Left renal cortex interstitium (tissue), 4 donors: ENCODE results near the gene SLC45A2. TPM values are rescaled to one million over a fixed set of nuclear protein-coding genes. Genes with fewer than 3 reads are reported as not detected.
A peak's percentile ranks its signal among the peaks of the same experiment; 100 is the strongest.

Experiments used
- DNase-seq, 4 donors: peaks; one replicate each; pipeline ENCODE4 v3.0.0-alpha.2; 2013; ENCODE audit warnings: low read depth in 4 of 4, low spot score in 2 of 4, missing footprints in 1 of 4
- polyA plus RNA-seq, 4 donors: library from polyadenylated mRNA; unstranded; fragments of 120-200 nt; gene quantifications; one replicate each; pipeline ENCODE4 v1.2.1, GENCODE V29; 2013; ENCODE audit not compliant: insufficient read length in 4 of 4

The SLC45A2 gene
- polyA plus RNA-seq, 4 donors: 0.16 to 0.96 (median 0.60) TPM

DNA sequence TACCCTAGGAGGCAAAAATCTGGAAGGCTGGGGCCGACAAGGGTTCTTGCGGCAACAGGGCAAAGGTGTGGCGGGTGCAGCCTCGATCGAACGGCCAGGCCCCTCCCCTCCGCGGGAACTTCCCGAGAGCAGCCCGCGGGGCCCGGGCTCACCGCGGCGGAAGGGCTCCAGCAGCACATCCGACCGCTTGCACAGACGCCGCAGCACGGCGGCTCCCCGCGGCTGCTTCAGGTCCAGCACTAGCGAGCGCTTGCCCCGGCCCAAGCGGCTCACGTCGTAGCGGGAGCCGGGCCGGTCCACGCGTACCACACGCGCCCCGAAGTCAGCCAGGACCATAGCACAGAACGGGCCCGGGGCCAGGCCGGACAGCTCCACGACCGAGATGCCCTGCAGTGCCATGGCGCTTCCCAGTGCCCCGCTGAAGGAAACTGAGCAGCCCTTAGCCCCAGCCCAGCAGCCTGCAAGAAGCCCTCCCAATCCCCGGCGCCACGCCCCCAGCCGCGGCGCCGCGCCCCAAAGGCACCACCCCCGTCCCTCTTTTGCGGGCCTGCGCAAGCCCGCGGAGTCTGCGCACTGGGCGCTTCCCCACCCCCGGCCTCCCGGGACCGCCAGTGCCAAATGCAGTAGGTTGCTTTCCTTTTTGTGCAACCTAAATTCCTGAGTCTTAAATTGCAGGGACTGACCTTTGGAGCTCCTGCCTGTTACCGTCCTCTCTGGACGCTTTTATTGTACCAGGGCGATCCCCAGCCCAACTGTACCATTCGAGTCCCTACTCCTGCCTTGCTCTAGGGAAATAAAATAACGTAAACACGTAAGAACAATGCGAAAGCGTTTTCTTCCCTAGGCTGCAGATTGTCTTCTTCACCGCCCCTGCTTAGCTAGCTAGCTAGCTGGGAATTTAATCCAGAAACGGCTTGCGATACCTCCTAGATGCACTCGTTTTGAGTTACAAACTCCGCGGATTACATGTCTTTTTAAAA is 23.4 kb upstream of the SLC45A2 start, which contains the start of gene AMACR:
Gene AMACR, minus strand, starts transcription at position 430 of the 980 bp plus-strand sequence. Its CDS starts 31 bp downstream, at position 399.
- peak; percentile 90 to 93 (median 92) for DNase-seq

DNA sequence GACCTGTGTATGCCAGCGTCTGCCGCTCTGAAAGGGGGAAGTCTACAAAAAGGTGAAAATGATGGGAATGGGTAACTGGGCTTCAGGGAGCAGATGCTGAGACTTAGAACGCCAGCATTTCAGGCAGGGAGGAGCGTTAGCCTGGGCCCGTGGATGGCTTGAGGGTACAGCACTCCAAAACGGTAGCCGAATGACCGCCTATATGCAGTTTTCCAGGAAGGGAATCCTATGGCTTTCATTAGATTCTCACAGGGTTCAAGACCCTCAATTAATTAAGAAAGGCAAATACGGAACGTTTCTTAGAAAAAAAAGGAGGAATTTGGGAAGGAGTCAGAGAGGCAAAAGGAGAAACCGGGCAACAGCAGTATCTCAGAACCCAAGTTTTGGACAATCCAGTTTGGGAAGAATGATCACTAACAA is 22.7 kb upstream of the SLC45A2 start:
- DNase-seq: no peak

GRCh38 chr5:34005681-34006080 is 21.2 kb upstream of the SLC45A2 start:
- DNase-seq: no peak

- DNase-seq: no peak
Observed at GRCh38 chr5:34005211-34005610, 20.7 kb upstream of the SLC45A2 start.

- no peak for DNase-seq
Observed at GRCh38 chr5:34003941-34004340, 19.4 kb upstream of the SLC45A2 start.

DNA sequence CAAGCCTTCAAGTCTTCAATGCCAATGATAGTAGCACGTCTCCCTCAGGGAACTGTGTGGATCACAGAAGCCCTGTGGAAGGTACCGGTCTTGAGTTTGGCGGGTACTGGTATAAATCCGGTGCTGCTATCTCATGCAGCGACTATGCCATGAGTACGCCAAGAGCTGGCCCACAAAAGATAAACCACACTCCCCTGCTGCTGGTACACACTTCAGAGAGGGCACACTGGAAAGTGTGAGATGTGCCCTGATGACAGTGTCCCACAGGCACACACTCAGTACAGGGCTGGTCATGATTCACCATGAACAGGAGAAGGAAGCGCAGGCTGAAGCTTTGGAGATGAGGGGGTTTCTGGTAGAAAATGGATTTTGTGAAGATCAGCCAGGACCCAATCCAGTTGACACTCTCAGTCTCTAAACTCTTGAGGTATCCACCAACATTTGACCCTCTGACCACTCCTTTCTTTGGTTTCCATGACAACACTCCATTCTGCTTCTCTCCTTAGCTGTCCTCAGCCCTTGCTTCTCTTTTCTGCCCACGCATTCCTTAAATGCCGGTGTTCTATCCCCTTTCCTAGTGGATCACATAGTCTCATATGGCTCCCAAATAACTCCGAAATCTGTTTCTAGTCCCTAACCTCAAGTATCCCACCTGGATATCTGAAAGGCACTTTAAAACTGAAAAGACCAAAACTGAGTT is 18.3 kb upstream of the SLC45A2 start:
- DNase-seq: no peak

DNA sequence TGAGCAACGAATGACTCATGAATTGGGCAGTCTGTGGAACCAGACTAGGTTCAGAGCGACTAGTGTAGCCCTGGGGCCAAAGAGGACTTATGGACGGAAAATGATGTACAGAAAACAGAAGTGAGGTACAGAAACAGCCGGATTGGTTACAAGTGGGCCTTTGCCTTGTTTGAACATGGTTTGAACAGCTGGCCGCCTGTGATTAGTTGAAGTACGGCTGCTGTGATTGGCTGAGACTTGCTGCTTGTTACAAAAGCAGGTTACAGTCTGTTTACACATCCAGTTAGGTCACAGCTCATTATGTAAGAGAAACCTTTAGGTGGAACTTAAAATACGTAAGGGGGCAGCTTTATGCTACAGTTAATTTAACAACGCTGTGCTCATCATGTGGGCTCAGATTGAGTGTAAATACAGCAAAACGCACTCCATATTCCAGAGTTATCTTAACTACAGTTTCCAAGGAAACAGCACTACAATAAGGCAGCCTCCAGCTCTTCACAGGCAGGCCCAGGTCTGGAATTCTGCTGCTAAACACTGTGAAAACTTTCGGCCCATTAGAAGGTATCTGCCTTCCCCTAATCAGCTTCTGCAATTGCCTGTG is 16.8 kb upstream of the SLC45A2 start:
- DNase-seq: no peak

DNA sequence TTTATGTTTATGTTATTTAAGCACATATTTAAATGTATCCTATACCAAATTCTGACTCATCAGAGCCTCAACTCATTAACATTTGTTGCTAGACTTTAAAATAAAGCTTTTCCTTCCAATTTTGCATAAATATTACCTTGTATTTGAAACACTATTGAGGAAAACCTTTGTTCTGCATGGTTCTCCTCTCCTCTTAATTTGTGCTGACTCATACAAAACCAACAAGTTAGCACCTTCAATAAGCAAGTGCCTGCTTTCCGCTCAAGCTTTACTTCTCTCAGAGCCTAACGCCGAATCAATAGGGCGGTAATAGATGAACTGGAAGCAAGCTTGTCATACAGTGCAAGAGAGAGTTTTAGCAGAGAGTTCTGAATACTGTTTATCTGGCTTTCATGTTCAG is 15.5 kb upstream of the SLC45A2 start:
- DNase-seq: no peak

DNA sequence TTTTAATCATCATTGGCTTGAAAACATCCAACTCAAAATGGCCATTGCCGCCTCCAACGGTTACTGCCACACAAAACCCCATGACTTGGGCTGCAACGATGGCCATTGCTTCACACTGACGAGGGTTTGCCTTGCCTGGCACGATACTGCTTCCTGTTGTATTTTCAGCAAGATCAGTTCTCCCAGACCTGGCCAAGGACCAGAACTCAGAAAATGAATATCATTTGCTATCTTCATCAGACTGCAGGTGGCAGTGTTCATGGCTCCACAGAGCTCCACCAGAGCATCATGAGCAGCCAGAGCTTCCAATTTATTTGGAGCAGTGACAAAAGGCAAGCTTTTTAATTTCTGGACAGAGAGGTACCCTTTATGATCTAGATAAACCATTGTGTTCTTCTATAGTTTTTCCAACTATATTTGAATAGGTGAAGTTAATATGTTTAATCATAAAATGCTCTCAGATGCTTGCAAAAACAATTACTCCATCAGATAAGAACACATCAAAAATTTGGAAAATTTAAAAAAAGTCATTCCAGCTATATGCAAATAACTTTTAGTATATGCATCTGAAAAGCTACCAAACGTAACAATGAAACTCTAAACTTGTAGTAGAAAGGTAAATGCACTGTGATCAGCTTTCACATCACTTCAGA is 13.0 kb upstream of the SLC45A2 start:
- DNase-seq: no peak

DNA sequence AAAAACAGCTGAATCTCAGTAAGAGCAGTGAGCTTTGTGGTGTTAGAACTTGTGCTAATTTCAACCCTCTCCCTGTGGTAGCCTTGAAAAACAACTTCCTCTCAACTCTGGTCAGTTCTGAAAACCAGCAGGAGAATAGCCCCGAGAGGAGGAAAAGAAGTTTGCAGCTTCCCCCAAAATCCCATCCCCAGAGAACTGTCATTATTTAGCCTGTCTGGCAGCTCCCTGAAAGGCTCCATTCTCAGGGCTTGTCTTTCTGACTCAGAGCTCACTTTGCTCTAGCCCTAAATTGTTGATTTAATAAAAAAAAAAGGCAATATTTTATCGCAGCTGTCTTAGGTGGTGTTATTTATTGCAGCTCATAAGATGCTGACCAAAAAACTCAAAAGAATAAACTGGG is 11.4 kb upstream of the SLC45A2 start:
- DNase-seq: no peak

DNA sequence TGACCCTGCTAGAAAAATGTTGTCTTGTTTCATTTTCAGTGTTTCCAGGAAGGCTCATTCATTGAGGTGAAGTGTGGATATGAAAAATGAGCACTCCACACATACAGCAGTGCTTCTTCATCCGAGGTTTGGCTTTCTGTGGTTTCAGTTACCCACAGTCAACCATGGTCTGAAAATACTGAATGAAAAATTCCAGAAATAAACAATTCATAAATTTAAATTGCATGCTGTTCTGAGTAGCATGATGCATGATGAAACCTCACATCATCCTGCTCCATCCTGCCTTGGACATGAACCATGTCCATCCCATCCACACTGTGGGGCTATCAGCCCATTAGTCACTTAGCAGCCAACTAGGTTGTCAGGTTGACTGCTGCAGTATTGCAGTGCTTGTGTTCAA is 10.4 kb upstream of the SLC45A2 start:
- no peak for DNase-seq

GRCh38 chr5:33992864-33993263 is 8.4 kb upstream of the SLC45A2 start:
- DNase-seq: no peak

DNA sequence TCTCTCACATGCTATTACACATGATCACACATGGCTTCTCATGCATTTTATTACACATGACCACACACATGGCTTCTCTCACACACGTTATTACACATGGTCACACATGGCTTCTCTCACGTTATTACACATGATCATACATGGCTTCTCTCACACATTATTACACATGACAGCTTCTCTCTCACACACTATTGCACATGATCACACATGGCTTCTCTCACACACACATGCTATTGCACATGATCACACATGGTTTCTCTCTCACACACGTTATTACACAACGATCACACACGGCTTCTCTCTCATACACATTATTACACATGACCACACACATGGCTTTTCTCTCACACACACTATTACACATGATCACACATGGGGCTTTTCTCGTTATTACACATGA is 954 bp upstream of the SLC45A2 start:
- no peak for DNase-seq

GRCh38 chr5:33984178-33984577 is 315 bp downstream of the SLC45A2 start:
- DNase-seq: no peak

- no peak for DNase-seq
Observed at GRCh38 chr5:33981408-33982162, 2.9 kb downstream of the SLC45A2 start.

DNA sequence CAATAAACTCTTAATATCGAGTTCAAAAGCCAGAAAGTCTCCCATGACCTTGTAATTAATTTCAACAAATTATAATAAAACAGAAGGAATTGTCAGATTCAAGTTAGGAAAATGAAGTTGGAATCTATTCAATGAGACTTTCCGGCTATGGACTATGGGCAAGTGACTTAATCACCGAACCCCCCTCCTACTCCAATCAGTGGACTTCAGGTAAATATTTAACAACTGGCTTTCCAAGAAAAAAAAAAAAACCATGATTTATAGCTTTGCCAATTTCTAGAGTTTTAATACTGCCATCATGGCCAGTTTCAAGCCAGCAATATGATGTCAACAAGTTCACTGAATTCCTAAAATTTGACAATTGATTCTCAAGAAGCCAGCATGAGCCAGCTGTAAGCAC is 4.5 kb downstream of the SLC45A2 start:
- DNase-seq: no peak

DNA sequence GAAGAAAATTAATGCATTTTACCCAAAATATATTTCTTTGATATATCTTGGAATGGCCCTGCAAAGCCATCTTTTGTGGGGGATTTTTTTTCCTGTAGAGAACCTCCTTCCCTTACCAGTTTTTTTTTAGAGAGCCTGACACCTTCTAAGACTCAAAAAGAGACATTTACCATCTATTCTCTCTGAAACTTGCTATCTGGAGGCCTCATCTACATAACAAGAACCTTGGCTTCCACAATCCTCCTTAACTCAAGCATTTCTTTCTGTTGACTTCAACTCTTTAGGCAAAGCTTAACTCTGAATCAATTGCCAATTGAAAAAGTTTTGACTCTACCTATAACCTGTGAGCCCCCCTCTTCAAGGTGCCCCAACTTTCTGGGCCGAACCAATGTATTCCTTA is 6.2 kb downstream of the SLC45A2 start:
- DNase-seq: no peak

- DNase-seq: no peak
Observed at GRCh38 chr5:33976307-33976706, 8.2 kb downstream of the SLC45A2 start.

DNA sequence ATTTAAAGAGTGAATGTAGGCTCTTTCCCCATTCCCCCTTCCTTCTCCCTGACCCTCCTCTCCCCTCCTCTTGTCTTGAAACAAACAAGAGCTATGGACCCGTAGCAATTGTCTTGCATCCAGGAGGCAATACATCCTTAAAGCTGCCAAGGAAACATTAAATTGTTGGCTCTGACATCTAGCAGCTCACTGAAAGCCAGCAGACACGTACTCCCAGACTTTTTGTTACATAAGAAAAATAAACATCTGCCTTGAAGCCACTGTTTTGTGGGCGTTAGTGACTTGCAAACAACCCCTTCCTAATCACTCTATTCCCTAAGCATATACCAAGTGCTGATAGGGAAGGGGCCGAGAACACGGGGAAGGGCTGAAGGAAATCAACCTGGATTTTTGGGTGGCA is 8.6 kb downstream of the SLC45A2 start:
- DNase-seq: no peak

- DNase-seq: no peak
Observed at GRCh38 chr5:33973271-33973670, 11.2 kb downstream of the SLC45A2 start.
